SK-N-SH treated with all-trans-retinoic acid at 6 μM for 48 hours (cell line): ENCODE results near the gene PPIL1.

Experiments used
- ARNTL ChIP-seq: fragments of 450-650 bp; formaldehyde crosslinking; IDR thresholded peaks from 2 replicates; pipeline ENCODE4 v1.5.0; 2020; ENCODE audit warnings: low read depth, mild to moderate bottlenecking, moderate library complexity, borderline replicate concordance
- SNAI2 ChIP-seq: fragments of 250-450 bp; sonication (Bioruptor Pico); IDR thresholded peaks from 2 replicates; pipeline ENCODE4 v1.5.0; 2020; ENCODE audit warnings: mild to moderate bottlenecking, moderate library complexity
- TOX ChIP-seq: fragments of 250-450 bp; sonication (Bioruptor Pico); IDR thresholded peaks from 2 replicates; pipeline ENCODE4 v1.8.0; 2021; ENCODE audit warnings: mild to moderate bottlenecking, moderate library complexity, borderline replicate concordance
- ZFP30 ChIP-seq: fragments of 450-650 bp; formaldehyde crosslinking; IDR thresholded peaks from 2 replicates; pipeline ENCODE4 v1.5.0; 2022; ENCODE audit warnings: mild to moderate bottlenecking, moderate library complexity

GRCh38 chr6:36908747-36909146 is 34.1 kb upstream of the PPIL1 start:
- TF ChIP-seq TOX (CRISPR knock-in tag), result no peak
- no peak for TF ChIP-seq ZFP30 (CRISPR knock-in tag)
- no peak for TF ChIP-seq ARNTL
- TF ChIP-seq SNAI2, result no peak
